ENCODE results near the gene EPHA6. TPM values are rescaled to one million over a fixed set of nuclear protein-coding genes. Genes with fewer than 3 reads are reported as not detected.

EPHA6 gene
- polyA plus RNA-seq, 6 donors from 2014 or later = not detected

GRCh38 chr3:97689111-97689510, 874.7 kb downstream of the EPHA6 start:
- no peak overlapping the region for H3K27ac Mint-ChIP-seq
- no peaks in the 10 kb centered on the region for H3K36me3 Mint-ChIP-seq

GRCh38 chr3:97689962-97690361, 875.6 kb downstream of the EPHA6 start:
- Mint-ChIP-seq H3K27me3 (peaks cover 0 to 9% (median 8%) of the 10 kb centered on the region in 3 donors), H3K36me3 (no peaks in the 10 kb centered on the region), H3K9me3 (no peaks in the 10 kb centered on the region), H3K27ac (no peak overlapping the region), H3K4me1 (no peaks in the 10 kb centered on the region), H3K4me3 (no peak overlapping the region)
- no peak for DNase-seq
- ATAC-seq (ENCODE audit: low read depth in 2 of 2) = no peak

More at GRCh38 chr3:97689111-97689510, 874.7 kb downstream of the EPHA6 start:
- H3K4me3 Mint-ChIP-seq = no peak overlapping the region
- H3K9me3 Mint-ChIP-seq = no peaks in the 10 kb centered on the region
- no peaks in the 10 kb centered on the region for H3K4me1 Mint-ChIP-seq
- peaks cover 0 to 9% (median 8%) of the 10 kb centered on the region in 3 donors for H3K27me3 Mint-ChIP-seq
- DNase-seq = no peak
- ATAC-seq (ENCODE audit: low read depth in 2 of 2) = no peak

- Mint-ChIP-seq H3K9me3 (no peaks in the 10 kb centered on the region), H3K36me3 (no peaks in the 10 kb centered on the region)
- ATAC-seq (ENCODE audit: low read depth in 2 of 2) = no peak
These were observed 877.0 kb downstream of the EPHA6 start for GRCh38 chr3:97691354-97691753.

GRCh38 chr3:97692389-97692788, 878.0 kb downstream of the EPHA6 start:
- Mint-ChIP-seq H3K9me3 (no peaks in the 10 kb centered on the region), H3K27ac (no peak overlapping the region)
- no peak for ATAC-seq (ENCODE audit: low read depth in 2 of 2)

More at GRCh38 chr3:97691354-97691753, 877.0 kb downstream of the EPHA6 start:
- H3K4me3 Mint-ChIP-seq = no peak overlapping the region
- H3K4me1 Mint-ChIP-seq = no peaks in the 10 kb centered on the region
- H3K27ac Mint-ChIP-seq = no peak overlapping the region
- DNase-seq = no peak
- peaks cover 0 to 9% (median 8%) of the 10 kb centered on the region in 3 donors for H3K27me3 Mint-ChIP-seq

GRCh38 chr3:97692831-97693230, 878.4 kb downstream of the EPHA6 start:
- no peak for ATAC-seq (ENCODE audit: low read depth in 2 of 2)
- H3K27ac Mint-ChIP-seq = no peak overlapping the region
- H3K4me1 Mint-ChIP-seq = no peaks in the 10 kb centered on the region
- H3K27me3 Mint-ChIP-seq = peaks cover 5 to 9% (median 8%) of the 10 kb centered on the region in 3 donors
- DNase-seq = no peak
- H3K36me3 Mint-ChIP-seq = no peaks in the 10 kb centered on the region
- no peaks in the 10 kb centered on the region for H3K9me3 Mint-ChIP-seq
- no peak overlapping the region for H3K4me3 Mint-ChIP-seq

More at GRCh38 chr3:97692389-97692788, 878.0 kb downstream of the EPHA6 start:
- Mint-ChIP-seq H3K4me3 (no peak overlapping the region), H3K4me1 (no peaks in the 10 kb centered on the region), H3K36me3 (no peaks in the 10 kb centered on the region), H3K27me3 (peaks cover under 1 to 9% (median 8%) of the 10 kb centered on the region in 3 donors)
- no peak for DNase-seq

DNA sequence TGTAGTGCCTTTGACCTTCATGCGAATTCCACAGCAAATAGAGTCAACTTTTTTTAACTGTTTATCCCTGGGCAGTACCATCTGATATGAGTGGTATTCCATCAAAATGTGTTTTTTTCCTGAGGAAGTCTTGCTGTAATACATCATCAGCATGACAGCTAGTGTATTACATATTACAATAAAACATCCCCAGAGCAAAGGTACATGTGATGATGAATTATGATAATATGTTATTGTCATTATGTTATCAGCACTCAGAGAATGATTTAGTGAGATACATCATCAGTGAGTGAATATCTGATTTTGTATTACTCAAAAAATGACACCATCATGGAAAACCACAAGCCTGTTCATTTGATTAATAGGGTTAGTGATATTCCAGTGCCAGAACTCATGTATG, 880.5 kb downstream of the EPHA6 start:
- DNase-seq = no peak
- no peak for ATAC-seq (ENCODE audit: low read depth in 2 of 2)
- Mint-ChIP-seq H3K27me3 (peaks cover 5 to 8% (median 6%) of the 10 kb centered on the region in 3 donors), H3K27ac (no peak overlapping the region), H3K36me3 (no peaks in the 10 kb centered on the region), H3K4me3 (no peak overlapping the region), H3K9me3 (no peaks in the 10 kb centered on the region), H3K4me1 (no peaks in the 10 kb centered on the region)

DNA sequence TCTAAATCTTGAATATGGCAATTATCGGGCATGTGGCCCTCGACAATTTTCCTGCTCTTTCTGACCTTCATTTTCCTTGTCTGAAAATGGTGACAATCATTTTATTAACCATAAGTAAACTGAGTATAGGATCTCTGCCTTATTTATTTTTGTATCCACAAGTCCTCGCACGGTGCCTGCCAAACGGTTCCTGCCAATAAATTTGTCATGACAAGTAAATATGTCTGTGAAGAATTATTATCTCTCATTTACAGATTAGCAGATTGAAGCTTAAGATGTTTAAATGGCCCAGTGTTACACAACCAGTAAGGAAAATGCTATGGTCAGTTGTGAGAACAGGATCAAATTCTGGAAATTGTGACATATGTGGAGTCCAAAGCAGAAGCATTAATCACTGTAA, 884.3 kb downstream of the EPHA6 start:
- Mint-ChIP-seq H3K4me1 (peaks cover 0 to 5% (median 0%) of the 10 kb centered on the region in 3 donors), H3K9me3 (peaks cover 0 to 1% (median 0%) of the 10 kb centered on the region in 7 donors), H3K36me3 (no peaks in the 10 kb centered on the region), H3K27ac (no peak overlapping the region), H3K4me3 (no peak overlapping the region), H3K27me3 (peaks cover 5 to 8% (median 5%) of the 10 kb centered on the region in 3 donors)
- ATAC-seq (ENCODE audit: low read depth in 2 of 2) = no peak
- DNase-seq = no peak

GRCh38 chr3:97699889-97700288, 885.5 kb downstream of the EPHA6 start:
- DNase-seq (no peak), ATAC-seq (ENCODE audit: low read depth in 2 of 2) (no peak)
- Mint-ChIP-seq H3K4me3 (no peak overlapping the region), H3K9me3 (peaks cover 0 to 1% (median 0%) of the 10 kb centered on the region in 7 donors), H3K27me3 (peaks cover 5 to 10% (median 5%) of the 10 kb centered on the region in 3 donors), H3K4me1 (peaks cover 0 to 5% (median 0%) of the 10 kb centered on the region in 3 donors), H3K27ac (no peak overlapping the region), H3K36me3 (no peaks in the 10 kb centered on the region)

GRCh38 chr3:97705764-97706163, 891.4 kb downstream of the EPHA6 start:
- no peak for DNase-seq
- Mint-ChIP-seq H3K36me3 (no peaks in the 10 kb centered on the region), H3K27ac (no peak overlapping the region), H3K9me3 (peaks cover 0 to 4% (median 3%) of the 10 kb centered on the region in 7 donors), H3K27me3 (peaks cover 6 to 19% (median 13%) of the 10 kb centered on the region in 3 donors), H3K4me1 (no peaks in the 10 kb centered on the region), H3K4me3 (no peak overlapping the region)
- ATAC-seq (ENCODE audit: low read depth in 2 of 2) = no peak

- Mint-ChIP-seq H3K9me3 (peaks cover 0 to 4% (median 3%) of the 10 kb centered on the region in 7 donors), H3K27ac (no peak overlapping the region), H3K4me1 (no peaks in the 10 kb centered on the region), H3K27me3 (peaks cover 6 to 19% (median 13%) of the 10 kb centered on the region in 3 donors), H3K36me3 (no peaks in the 10 kb centered on the region), H3K4me3 (no peak overlapping the region)
- DNase-seq = no peak
- no peak for ATAC-seq (ENCODE audit: low read depth in 2 of 2)
These were observed 891.8 kb downstream of the EPHA6 start for GRCh38 chr3:97706226-97706625.

- Mint-ChIP-seq H3K9me3 (peaks cover 0 to 4% (median 3%) of the 10 kb centered on the region in 7 donors), H3K4me3 (no peak overlapping the region), H3K36me3 (no peaks in the 10 kb centered on the region), H3K4me1 (no peaks in the 10 kb centered on the region), H3K27me3 (peaks cover 5 to 11% (median 8%) of the 10 kb centered on the region in 3 donors), H3K27ac (no peak overlapping the region)
- DNase-seq = no peak
- ATAC-seq (ENCODE audit: low read depth in 2 of 2) = no peak
These were observed 897.3 kb downstream of the EPHA6 start for GRCh38 chr3:97711654-97712053.

DNA sequence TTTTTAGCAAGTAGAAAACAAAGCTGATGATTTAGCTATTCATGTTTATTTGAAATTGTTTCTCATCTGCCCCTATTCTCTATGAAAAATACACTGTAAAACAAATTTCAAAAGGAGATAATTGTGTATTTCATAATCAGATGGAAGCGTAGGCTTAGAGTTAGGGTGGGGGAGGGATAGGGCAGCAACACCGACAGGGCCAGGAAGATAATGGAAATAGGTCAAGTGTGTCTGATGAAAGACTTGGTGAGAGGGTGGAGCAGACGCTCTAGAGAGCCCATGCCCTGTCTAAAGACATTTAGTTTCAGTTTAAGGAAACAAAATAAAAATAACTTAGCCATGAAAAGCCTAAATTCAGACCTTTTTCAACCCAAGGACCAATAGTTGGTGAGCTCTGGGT, 898.5 kb downstream of the EPHA6 start:
- Mint-ChIP-seq H3K36me3 (no peaks in the 10 kb centered on the region), H3K4me1 (no peaks in the 10 kb centered on the region), H3K27me3 (peaks cover 5 to 8% (median 7%) of the 10 kb centered on the region in 3 donors), H3K27ac (no peak overlapping the region), H3K9me3 (peaks cover 0 to 4% (median 0%) of the 10 kb centered on the region in 7 donors), H3K4me3 (no peak overlapping the region)
- DNase-seq (no peak), ATAC-seq (ENCODE audit: low read depth in 2 of 2) (no peak)

DNA sequence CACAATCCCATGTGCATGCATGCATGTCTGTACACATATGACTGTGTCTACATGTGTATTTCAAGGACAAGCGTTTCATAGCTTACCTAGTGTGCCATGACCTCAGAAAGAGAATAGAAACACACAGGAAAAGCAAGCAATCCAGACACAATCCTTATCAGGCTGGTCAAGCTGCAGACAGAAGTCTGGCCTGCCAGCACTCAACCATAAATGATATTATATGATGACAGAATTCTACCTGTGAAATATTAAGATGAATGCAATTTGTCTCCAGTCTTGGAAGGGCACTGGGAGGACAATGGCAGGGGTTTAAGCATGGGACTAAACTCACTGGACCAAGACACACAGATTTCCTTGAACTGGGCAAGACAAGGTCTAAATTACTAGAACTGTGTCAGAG, 899.2 kb downstream of the EPHA6 start:
- Mint-ChIP-seq H3K27me3 (peaks cover 5 to 8% (median 6%) of the 10 kb centered on the region in 3 donors), H3K9me3 (peaks cover 0 to 4% (median 0%) of the 10 kb centered on the region in 7 donors), H3K36me3 (no peaks in the 10 kb centered on the region), H3K4me1 (no peaks in the 10 kb centered on the region), H3K4me3 (no peak overlapping the region), H3K27ac (no peak overlapping the region)
- ATAC-seq (ENCODE audit: low read depth in 2 of 2) (no peak), DNase-seq (no peak)

GRCh38 chr3:97719156-97719821, 904.9 kb downstream of the EPHA6 start:
- peak; percentile 80 to 83 for ATAC-seq (ENCODE audit: low read depth in 2 of 2)
- Mint-ChIP-seq H3K4me1 (no peaks in the 10 kb centered on the region), H3K4me3 (peak overlapping the region in 2 of 8 donors; percentile 16 to 30), H3K9me3 (no peaks in the 10 kb centered on the region), H3K27me3 (peaks cover 0 to 2% (median 0%) of the 10 kb centered on the region in 3 donors), H3K36me3 (no peaks in the 10 kb centered on the region), H3K27ac (no peak overlapping the region)
- peak; percentile 36 for DNase-seq
